DMS153 treated with DMSO at 0.1 percent for 48 hours (cell line): ENCODE results near the gene RAPGEF6.
A peak's percentile ranks its signal among the peaks of the same experiment; 100 is the strongest.
"Not testable (repeated sequence)": the region's sequence is repeated elsewhere in the genome, so short reads cannot be mapped to it uniquely, and the experiment has no call there.

Experiments
- DNase-seq: peaks from one replicate; lab custom pipeline; 2025; ENCODE audit not compliant: unreplicated experiment; lab: John Stamatoyannopoulos, UW

RAPGEF6 gene

GRCh38 chr5:131459216-131459615 lies 175.8 kb downstream of the RAPGEF6 start:
- DNase-seq, result no peak

- DNase-seq, result no peak
Measured at GRCh38 chr5:131457193-131457592, 177.8 kb downstream of the RAPGEF6 start.

- no peak for DNase-seq
Measured at GRCh38 chr5:131450941-131451340, 184.1 kb downstream of the RAPGEF6 start.

GRCh38 chr5:131441184-131441583 lies 193.8 kb downstream of the RAPGEF6 start:
- DNase-seq, result no peak

- DNase-seq, result no peak
Measured at GRCh38 chr5:131436081-131436480, 198.9 kb downstream of the RAPGEF6 start.

GRCh38 chr5:131433109-131433508 lies 201.9 kb downstream of the RAPGEF6 start:
- no peak for DNase-seq

GRCh38 chr5:131431794-131432193 lies 203.2 kb downstream of the RAPGEF6 start:
- DNase-seq, result no peak

GRCh38 chr5:131430794-131431193 lies 204.2 kb downstream of the RAPGEF6 start:
- DNase-seq, result no peak

- DNase-seq, result no peak
Measured at GRCh38 chr5:131426011-131426410, 209.0 kb downstream of the RAPGEF6 start.

GRCh38 chr5:131423056-131423455 lies 212.0 kb downstream of the RAPGEF6 start:
- peak; percentile 1 for DNase-seq

- DNase-seq, result no peak
Measured at GRCh38 chr5:131419877-131420276, 215.2 kb downstream of the RAPGEF6 start.

- DNase-seq, result no peak
Measured at GRCh38 chr5:131418846-131419245, 216.2 kb downstream of the RAPGEF6 start.

GRCh38 chr5:131417240-131417869 lies 217.7 kb downstream of the RAPGEF6 start:
- DNase-seq, result peak; percentile 14

- DNase-seq, result no peak
Measured at GRCh38 chr5:131416729-131417128, 218.3 kb downstream of the RAPGEF6 start.

GRCh38 chr5:131413605-131414559 lies 221.1 kb downstream of the RAPGEF6 start:
- DNase-seq, result no peak

- DNase-seq, result no peak
Measured at GRCh38 chr5:131406975-131407638, 227.9 kb downstream of the RAPGEF6 start.

GRCh38 chr5:131406076-131406475 lies 229.0 kb downstream of the RAPGEF6 start:
- no peak for DNase-seq

GRCh38 chr5:131405674-131406073 lies 229.4 kb downstream of the RAPGEF6 start:
- no peak for DNase-seq

- DNase-seq, result no peak
Measured at GRCh38 chr5:131400585-131400984, 234.4 kb downstream of the RAPGEF6 start.

- DNase-seq, result not testable (repeated sequence)
Measured at GRCh38 chr5:131399007-131399406, 236.0 kb downstream of the RAPGEF6 start.

- DNase-seq, result no peak
Measured at GRCh38 chr5:131396630-131397273, 238.3 kb downstream of the RAPGEF6 start.
